NB4 (cell line): ENCODE measurements around the gene LPP.

Experiments
- CTCF ChIP-seq: IDR thresholded peaks from one replicate; pipeline ENCODE4 v1.5.1; 2012; ENCODE audit warnings: low read depth, low read length
- POLR2A ChIP-seq: IDR thresholded peaks from 2 replicates; pipeline ENCODE4 v1.6.1; 2011; ENCODE audit warnings: mild to moderate bottlenecking; ENCODE audit not compliant: insufficient read length; ENCODE audit errors: extremely low read depth

DNA sequence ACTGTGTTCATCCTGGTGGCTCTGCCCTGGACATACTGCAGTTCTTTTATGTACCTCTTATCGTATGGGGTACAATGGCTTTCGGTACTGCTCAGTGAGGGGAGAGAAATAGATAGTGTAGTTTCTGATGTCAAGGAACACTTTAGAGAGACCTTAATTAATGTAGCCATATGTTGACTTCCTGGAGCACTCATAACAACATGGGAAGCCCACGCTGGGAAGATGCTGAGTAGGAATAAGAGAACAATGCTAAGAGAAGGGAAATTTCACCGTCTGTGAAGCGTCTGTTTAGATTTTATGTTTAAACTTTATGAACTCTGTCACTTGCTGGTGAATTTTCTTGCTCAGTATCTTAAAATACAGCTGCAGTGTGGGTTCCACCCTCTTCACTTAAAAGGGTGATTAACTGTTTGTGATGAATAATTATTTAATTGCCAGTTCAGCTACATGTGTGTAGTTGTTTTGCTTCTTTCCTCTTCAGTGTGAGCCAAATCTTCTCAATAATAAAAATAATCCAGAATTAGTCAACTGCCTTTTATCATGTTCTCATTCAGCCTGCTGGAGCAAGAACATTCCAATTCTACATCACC, 644.7 kb downstream of the LPP start:
- no peak for TF ChIP-seq CTCF
- no peak for TF ChIP-seq POLR2A
